GM18870 (cell line): ENCODE results near the gene THADA.

ENCODE experiments used
- ATAC-seq: cut with Tn5 transposase; IDR thresholded peaks from one replicate; pipeline ENCODE4 v1.9.1; 2021; ENCODE audit warnings: moderate library complexity; ENCODE audit not compliant: unreplicated experiment

THADA gene

GRCh38 chr2:43265001-43265400 is 330.8 kb downstream of the THADA start:
- ATAC-seq = no peak

DNA sequence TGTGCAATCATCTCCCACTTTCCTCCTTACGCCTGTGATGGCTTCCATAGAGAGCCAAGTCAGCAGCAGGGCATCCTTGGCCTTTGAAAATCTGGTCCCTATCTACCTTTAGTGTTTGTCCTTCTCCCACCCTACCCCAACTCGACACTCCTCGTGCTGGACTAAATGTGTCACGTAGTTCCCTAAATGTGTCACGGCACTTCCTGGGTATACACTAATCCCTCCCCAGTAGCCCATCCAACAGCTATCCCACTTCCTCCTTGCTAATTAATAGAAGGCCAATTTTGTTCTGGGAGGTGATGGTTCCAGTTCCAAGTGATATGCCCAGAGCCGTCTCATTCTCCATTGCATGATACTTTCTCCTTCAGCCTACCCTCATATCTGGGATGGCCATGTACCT is 332.9 kb downstream of the THADA start:
- no peak for ATAC-seq

DNA sequence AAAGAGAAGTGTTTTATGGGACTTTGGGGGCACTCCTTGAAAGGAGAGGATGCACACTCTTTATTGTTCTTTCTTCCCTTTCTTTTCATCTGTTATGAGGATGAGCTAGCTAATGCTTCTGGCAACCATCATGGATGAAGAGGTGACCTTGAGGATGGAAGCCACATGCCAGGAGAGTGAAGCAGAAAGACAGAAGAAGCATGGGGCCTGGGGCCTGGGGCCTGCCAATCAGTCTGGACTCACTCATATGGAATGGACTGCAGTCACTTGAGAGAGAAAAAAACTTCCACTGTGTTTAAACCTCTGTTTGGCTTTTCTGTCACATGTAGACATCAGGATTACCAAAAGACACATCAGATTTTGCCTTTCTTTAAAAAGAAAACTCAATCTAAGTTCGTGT is 333.6 kb downstream of the THADA start:
- no peak for ATAC-seq

GRCh38 chr2:43259512-43259911 is 336.3 kb downstream of the THADA start:
- ATAC-seq = no peak

DNA sequence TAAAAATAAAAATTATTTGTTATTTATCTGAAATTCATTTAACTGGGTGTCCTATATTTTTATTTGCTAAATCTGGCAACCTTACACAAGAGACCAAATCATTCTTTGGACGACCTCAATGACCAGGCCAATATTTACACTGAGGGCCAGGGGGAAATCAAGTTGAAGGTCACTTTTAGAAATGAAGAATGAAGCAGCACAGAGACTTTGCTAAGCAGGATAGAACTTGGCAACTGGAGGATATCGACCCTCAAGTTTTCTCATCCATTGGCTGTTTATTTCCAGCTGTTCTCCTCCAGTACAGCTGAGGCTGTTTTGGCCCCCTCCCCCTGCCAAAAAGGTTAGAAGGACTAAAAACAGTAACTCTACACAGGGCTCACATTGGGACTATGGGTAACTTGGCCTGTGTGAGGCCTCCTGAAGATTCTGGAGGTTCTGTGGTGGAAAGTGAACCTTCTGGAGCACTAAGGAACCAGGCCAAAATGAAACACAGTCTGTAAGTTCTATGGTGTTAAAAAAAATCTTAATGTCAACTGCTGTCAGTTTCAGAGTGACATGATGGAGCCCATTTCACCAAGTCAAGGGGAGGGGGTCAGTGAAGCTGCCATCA is 337.2 kb downstream of the THADA start:
- no peak for ATAC-seq

GRCh38 chr2:43255296-43255910 is 340.4 kb downstream of the THADA start:
- ATAC-seq = no peak

DNA sequence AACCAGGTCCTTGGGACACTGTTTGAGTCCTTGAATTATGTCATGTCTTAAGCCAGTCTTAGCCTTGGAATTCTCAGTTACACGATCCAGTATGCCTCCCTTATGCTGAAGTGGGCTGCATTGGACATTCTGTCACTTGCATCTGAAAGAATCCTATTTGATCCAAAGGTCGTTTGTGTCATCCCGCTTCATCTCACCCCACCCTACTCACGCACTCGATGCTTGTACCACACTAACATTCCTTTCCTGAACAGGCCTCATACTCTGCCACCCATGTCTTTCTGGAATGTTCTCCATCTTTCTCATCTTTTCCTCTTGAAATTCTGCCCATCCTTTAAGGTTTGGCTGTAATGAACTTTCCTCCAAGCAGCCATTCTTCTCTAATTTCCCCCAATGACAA is 341.5 kb downstream of the THADA start:
- ATAC-seq = no peak

DNA sequence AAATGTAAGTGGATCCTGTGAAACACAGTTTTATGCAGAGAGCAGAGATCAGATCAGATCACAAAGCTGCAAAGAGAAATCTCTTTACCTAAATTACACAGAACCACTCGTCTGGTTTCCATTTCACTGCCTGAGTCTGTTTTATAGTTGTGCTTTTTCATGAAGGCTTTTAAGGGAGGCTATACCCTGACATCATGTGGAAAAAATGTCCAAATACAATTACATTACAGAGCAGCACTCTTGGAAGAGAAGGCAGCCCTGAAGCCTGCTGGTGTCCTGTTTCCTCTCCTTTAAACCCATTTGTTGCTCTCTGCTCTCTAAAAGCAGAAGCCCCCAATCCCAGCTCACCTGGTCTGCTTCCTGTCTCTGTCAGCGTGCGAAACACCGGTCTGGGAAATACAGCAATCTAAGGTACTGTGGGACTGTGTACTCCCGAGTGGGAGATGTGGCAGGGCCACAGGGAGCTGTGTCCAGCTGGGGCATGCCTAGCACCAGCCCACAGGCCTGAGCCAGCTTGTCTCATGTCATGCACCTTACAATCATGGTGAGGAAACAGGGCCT is 344.6 kb downstream of the THADA start:
- ATAC-seq = no peak

- no peak for ATAC-seq
These were observed 345.8 kb downstream of the THADA start for GRCh38 chr2:43250015-43250414.

DNA sequence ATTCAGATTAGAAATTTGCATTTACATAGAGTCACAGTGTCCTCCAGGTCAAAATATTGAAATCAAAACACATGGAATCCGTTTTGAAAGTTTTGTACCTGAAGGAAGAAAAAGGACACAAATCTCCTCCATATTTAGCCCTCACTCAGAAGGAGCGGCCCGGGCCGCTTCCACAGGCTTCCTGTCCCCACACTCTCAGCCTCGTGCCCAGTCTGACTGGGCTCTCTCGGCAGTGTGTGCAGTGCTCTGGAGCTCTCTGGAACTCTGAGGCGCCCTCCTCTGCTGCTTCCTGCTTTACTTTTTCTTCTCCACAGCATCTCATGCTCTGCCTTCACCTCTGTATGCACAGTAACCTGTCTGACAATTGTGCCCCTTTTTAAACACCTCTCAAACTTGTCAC is 347.2 kb downstream of the THADA start:
- no peak for ATAC-seq

DNA sequence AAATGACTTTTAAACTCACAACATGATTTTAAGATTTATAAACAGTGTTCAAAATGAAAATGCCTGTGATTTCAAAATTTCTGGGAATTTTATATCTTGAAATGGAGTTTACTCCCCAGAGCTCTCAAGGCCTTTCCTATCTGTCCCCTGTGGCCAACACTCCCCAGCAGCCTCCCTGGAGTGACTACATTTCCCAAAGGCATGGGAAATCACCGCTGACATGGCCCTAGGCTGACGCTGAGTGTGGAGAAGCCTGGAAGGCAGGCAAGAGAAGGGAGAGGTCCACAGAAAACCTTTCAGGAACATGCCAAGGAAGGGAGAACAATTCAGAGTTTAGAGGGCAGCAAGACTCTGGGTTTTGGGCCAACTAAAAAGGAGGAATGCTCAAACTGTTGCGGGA is 349.2 kb downstream of the THADA start:
- ATAC-seq = no peak

DNA sequence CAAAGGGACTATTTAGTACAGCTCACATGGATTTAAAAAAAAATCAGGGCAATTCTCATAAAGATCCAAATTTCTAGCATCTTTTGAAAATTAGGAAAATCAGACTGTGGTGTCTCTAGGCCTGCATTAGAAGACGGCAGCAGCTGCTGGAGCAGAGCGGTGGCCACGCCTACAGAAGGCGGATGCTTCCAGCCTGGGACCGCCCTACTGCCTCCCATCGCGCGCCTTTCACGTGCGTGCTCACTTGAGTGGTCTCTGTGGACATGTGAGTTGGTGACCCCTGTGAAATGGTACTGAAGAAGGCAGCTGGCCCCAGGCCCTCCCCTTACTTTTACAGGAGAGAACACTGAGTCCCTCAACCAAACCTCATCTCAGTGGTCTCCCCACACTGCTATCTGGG is 354.3 kb downstream of the THADA start:
- ATAC-seq = no peak

- ATAC-seq = no peak
These were observed 355.1 kb downstream of the THADA start for GRCh38 chr2:43240766-43241150.

DNA sequence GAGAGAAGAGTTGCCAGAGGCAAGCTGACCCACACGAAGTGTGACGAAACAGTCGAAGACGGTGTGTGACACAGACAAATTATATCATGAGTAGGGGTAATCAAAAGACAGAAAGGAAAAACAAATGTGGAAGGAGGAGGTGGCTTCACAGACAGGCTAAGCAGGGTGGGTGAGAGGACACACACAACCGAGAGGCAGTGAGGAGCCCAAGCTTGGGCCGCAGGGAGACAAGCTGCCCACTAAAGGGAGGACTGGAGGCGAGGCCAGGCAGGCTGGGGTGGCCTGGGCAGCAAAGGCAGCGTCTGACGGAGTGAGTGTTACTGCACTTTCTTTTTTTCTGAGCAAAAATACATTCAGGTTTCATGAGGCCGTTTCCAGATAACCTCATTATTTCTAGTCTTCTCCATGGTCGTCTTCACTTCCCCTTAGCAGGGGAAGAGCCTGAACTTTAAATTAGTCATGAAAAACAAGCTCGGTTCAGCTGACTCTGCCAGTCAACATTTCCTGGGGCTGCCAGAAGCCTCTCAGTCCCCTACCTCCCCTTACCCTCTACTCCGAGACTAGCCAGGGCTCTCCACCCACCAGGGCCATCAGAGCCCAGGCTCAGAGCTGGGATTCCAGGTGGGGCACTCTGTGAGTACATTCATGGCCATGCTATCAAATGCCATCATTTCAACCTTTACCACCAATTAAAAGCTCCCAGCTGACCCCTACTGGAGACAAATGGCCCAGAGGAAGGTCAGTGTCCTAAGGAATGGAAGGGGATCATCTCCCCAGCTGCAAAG is 355.7 kb downstream of the THADA start:
- no peak for ATAC-seq

DNA sequence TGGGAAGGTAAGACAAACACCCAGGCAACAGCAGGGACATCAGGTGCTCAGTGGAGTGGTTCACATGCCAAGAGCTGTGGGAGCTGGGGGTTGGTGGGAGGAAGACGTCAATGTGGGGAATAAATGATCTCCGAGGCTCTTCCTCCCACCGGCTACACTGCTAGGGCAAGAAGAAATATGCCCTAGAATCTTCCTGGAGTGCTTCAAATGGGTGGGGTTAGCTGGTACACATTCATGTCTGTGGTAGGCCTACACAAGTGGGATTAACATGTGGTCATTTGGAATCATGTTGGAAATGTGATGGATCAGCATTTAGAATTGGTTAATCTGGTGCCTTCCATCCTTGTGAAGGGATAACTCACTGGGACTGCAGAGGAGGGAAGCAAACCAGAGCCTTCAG is 357.0 kb downstream of the THADA start:
- ATAC-seq = no peak

- ATAC-seq = no peak
These were observed 357.7 kb downstream of the THADA start for GRCh38 chr2:43238176-43238575.

- ATAC-seq = no peak
These were observed 362.3 kb downstream of the THADA start for GRCh38 chr2:43233218-43234212.

GRCh38 chr2:43230951-43231827 is 364.6 kb downstream of the THADA start:
- ATAC-seq = no peak

GRCh38 chr2:43230351-43230885 is 365.4 kb downstream of the THADA start:
- ATAC-seq = no peak
